CD14-positive monocyte (primary cell): ENCODE measurements around the gene MAGEB5. TPM values are rescaled to one million over a fixed set of nuclear protein-coding genes. Genes with fewer than 3 reads are reported as not detected.

Experiments used
- DNase-seq, 3 donors: peaks; one replicate each; pipeline ENCODE4 v3.0.0-alpha.2; 2011 to 2022
- H2AFZ ChIP-seq: 2 replicates; pipeline ENCODE4 v1.6.0; 2012; ENCODE audit warnings: mild to moderate bottlenecking, low read depth, low read length, inconsistent platforms; ENCODE audit not compliant: insufficient read depth, poor library complexity, severe bottlenecking
- H3K27ac ChIP-seq, 2 donors: 1 replicate in 1 of 2; 2 replicates in 1 of 2; pipeline ENCODE4 v1.5.1; 2012 to 2013; ENCODE audit warnings: low read length in 2 of 2, control low read depth in 1 of 2, inconsistent platforms in 1 of 2, low read depth in 1 of 2, mild to moderate bottlenecking in 1 of 2
- H3K27me3 ChIP-seq, 2 donors: one replicate each; pipeline versions ENCODE4 v1.6.0 to v1.6.1; 2011 to 2013; ENCODE audit warnings: low read length in 2 of 2; ENCODE audit not compliant: control insufficient read depth in 2 of 2, insufficient read depth in 2 of 2
- H3K36me3 ChIP-seq, 2 donors: replicated peaks in 1 of 2; 1 replicate in 1 of 2; 2 replicates in 1 of 2; pipeline versions ENCODE4 v1.5.1 to v1.6.1; 2012 to 2013; ENCODE audit warnings: low read length in 2 of 2, control low read depth in 1 of 2, inconsistent platforms in 1 of 2, mild to moderate bottlenecking in 1 of 2; ENCODE audit not compliant: insufficient read depth in 2 of 2, control insufficient read depth in 1 of 2
- H3K4me1 ChIP-seq, 2 donors: 1 replicate in 1 of 2; 2 replicates in 1 of 2; pipeline versions ENCODE4 v1.5.1 to v1.6.1; 2012 to 2013; ENCODE audit warnings: low read length in 2 of 2, control low read depth in 1 of 2, inconsistent platforms in 1 of 2, mild to moderate bottlenecking in 1 of 2, moderate library complexity in 1 of 2; ENCODE audit not compliant: insufficient read depth in 2 of 2, control insufficient read depth in 1 of 2
- H3K4me2 ChIP-seq: replicated peaks from 2 replicates; pipeline ENCODE3; 2012; ENCODE audit warnings: low read length, moderate library complexity, mild to moderate bottlenecking; ENCODE audit not compliant: poor library complexity, severe bottlenecking; ENCODE audit errors: extremely low read depth
- H3K4me3 ChIP-seq, 3 experiments: fragments of 200-600 bp in 1 of 3; sonication (generic) in 1 of 3; replicated peaks in 1 of 3; 1 replicate in 2 of 3; 2 replicates in 1 of 3; pipeline ENCODE4 v1.5.1; 2011 to 2013; ENCODE audit warnings: low read length in 3 of 3, mild to moderate bottlenecking in 3 of 3, control low read depth in 2 of 3, low read depth in 2 of 3, inconsistent platforms in 1 of 3, moderate library complexity in 1 of 3
- H3K79me2 ChIP-seq: 2 replicates; pipeline ENCODE4 v1.6.0; 2012; ENCODE audit warnings: mild to moderate bottlenecking, control low read depth, inconsistent platforms, low read length, moderate library complexity; ENCODE audit not compliant: insufficient read depth
- H3K9ac ChIP-seq: 2 replicates; pipeline ENCODE4 v1.6.0; 2017; ENCODE audit warnings: low read length, mild to moderate bottlenecking; ENCODE audit not compliant: insufficient read depth, poor library complexity, severe bottlenecking
- H3K9me3 ChIP-seq, 2 donors: replicated peaks in 1 of 2; 1 replicate in 1 of 2; 2 replicates in 1 of 2; pipeline versions ENCODE4 v1.5.1 to v1.6.1; 2012 to 2013; ENCODE audit warnings: low read length in 2 of 2, control low read depth in 1 of 2; ENCODE audit not compliant: control insufficient read depth in 1 of 2, insufficient read depth in 1 of 2
- H4K20me1 ChIP-seq: 2 replicates; pipeline ENCODE4 v1.6.0; 2012; ENCODE audit warnings: mild to moderate bottlenecking, low read length, control low read depth, moderate library complexity; ENCODE audit not compliant: insufficient read depth
- H3K27ac Mint-ChIP-seq, 7 donors: one replicate each; pipeline ENCODE4 v1.8.0; 2020; ENCODE audit warnings: mild to moderate bottlenecking in 7 of 7, mixed read lengths in 7 of 7, moderate library complexity in 6 of 7, inconsistent platforms in 2 of 7
- H3K27me3 Mint-ChIP-seq, 3 donors: one replicate each; pipeline ENCODE4 v1.8.0; 2021 to 2022; ENCODE audit warnings: low read depth in 3 of 3, mild to moderate bottlenecking in 3 of 3, mixed read lengths in 3 of 3, moderate library complexity in 3 of 3, inconsistent platforms in 1 of 3
- H3K36me3 Mint-ChIP-seq, 2 donors: one replicate each; pipeline ENCODE4 v1.8.0; 2020; ENCODE audit warnings: mixed read lengths in 2 of 2, inconsistent platforms in 1 of 2, mild to moderate bottlenecking in 1 of 2
- H3K4me1 Mint-ChIP-seq: one replicate; pipeline ENCODE4 v1.8.0; 2020; ENCODE audit warnings: mild to moderate bottlenecking, mixed read lengths
- H3K4me3 Mint-ChIP-seq, 2 donors: one replicate each; pipeline ENCODE4 v1.8.0; 2020; ENCODE audit warnings: mild to moderate bottlenecking in 2 of 2, mixed read lengths in 2 of 2, moderate library complexity in 1 of 2
- H3K9me3 Mint-ChIP-seq, 7 donors: one replicate each; pipeline ENCODE4 v1.8.0; 2020 to 2022; ENCODE audit warnings: mixed read lengths in 7 of 7, mild to moderate bottlenecking in 6 of 7, moderate library complexity in 6 of 7, inconsistent platforms in 2 of 7
- CTCF ChIP-seq: fragments of 200-600 bp; IDR thresholded peaks from one replicate; pipeline ENCODE4 v1.8.0; 2022; ENCODE audit warnings: antibody characterized with exemption, mild to moderate bottlenecking
- WGBS: methylation state at CpG from one replicate; pipeline ENCODE4 v1.1.5; 2013; ENCODE audit warnings: missing lambda C conversion rate; ENCODE audit not compliant: insufficient coverage; 5-methylcytosine and 5-hydroxymethylcytosine counted together
- intact Hi-C, 2 donors: fragments of 100-400 bp; cut with micrococcal nuclease; formaldehyde crosslinking; loops; one replicate each; pipeline versions ENCODE4 v1.15.0 to v1.15.1; 2023
- polyA minus RNA-seq: library from RNA; depleted of rRNA, polyadenylated mRNA; stranded (reverse); fragments of >200 nt; gene quantifications from 2 replicates; pipeline ENCODE4 v1.2.3, GENCODE V29; 2012
- polyA plus RNA-seq, 3 donors: library from polyadenylated mRNA; depleted of rRNA in 1 of 3; unstranded in 2 of 3; stranded (reverse) in 1 of 3; fragments of 300-500 nt in 2 of 3; fragments of >200 nt in 1 of 3; fragmentation: Illumina TruSeq in 2 of 3; gene quantifications; 1 replicate in 2 of 3; 2 replicates in 1 of 3; pipeline ENCODE4 v1.2.3, GENCODE V29; 2012 to 2021
- total RNA-seq, 12 experiments: library from RNA in 1 of 12; stranded (reverse) in 1 of 12; fragments of 120-200 nt in 1 of 12; gene quantifications; one replicate each; pipeline ENCODE4 v1.2.4 and lab custom pipeline; 2013 to 2026; ENCODE audit warnings: mixed read lengths in 6 of 12, inconsistent platforms in 1 of 12

Gene MAGEB5
- not detected for total RNA-seq (2013)
- not detected for polyA plus RNA-seq
- polyA minus RNA-seq = 0.14 TPM in 1 of 2 replicates, not detected in the other
- 0 to 0.15 (median 0) reads per million in 11 experiments for total RNA-seq (lab: John Stamatoyannopoulos, UW)

GRCh38 chrX:26215869-26216268 lies at the start of gene MAGEB5:
TSS of gene MAGEB5 (plus strand) at chrX:26216169. CDS start at chrX:26217302, 1,133 bp downstream.
- Histone ChIP-seq H4K20me1 (no peaks in the 10 kb centered on the region), H3K9me3 (peaks cover 0 to 9% of the 10 kb centered on the region in 2 donors), H3K4me3 (no peak within 1 kb of the TSS), H3K27me3 (no peaks in the 10 kb centered on the region), H3K79me2 (no peaks in the 10 kb centered on the region), H3K27ac (no peak within 1 kb of the TSS), H3K4me1 (no peaks in the 10 kb centered on the region), H3K4me2 (no peak within 1 kb of the TSS), H2AFZ (no peak within 1 kb of the TSS), H3K9ac (no peak within 1 kb of the TSS), H3K36me3 (no peaks in the 10 kb centered on the region)
- WGBS = 100% methylated on average over 1 of the region's 5 CpGs
- no peak for DNase-seq
- peaks cover 2 to 8% (median 3%) of the 10 kb centered on the region in 7 donors for H3K9me3 Mint-ChIP-seq
- TF ChIP-seq CTCF = no peak
- no peak within 1 kb of the TSS for H3K4me3 Mint-ChIP-seq
- peaks cover 0 to 3% (median 0%) of the 10 kb centered on the region in 3 donors for H3K27me3 Mint-ChIP-seq
- no peak within 1 kb of the TSS for H3K27ac Mint-ChIP-seq
- no peaks in the 10 kb centered on the region for H3K36me3 Mint-ChIP-seq
- no peaks in the 10 kb centered on the region for H3K4me1 Mint-ChIP-seq
- intact Hi-C loops = no loop called here

GRCh38 chrX:26192204-26192603 lies 23.8 kb upstream of the MAGEB5 start, which contains the start of gene MAGEB6:
TSS of gene MAGEB6 (plus strand) at chrX:26192440. CDS start at chrX:26193847, 1,407 bp downstream.
- no peak within 1 kb of the TSS for H2AFZ ChIP-seq
- no peaks in the 10 kb centered on the region for H3K4me1 ChIP-seq
- no peaks in the 10 kb centered on the region for H3K36me3 ChIP-seq
- H3K27me3 ChIP-seq = no peaks in the 10 kb centered on the region
- intact Hi-C loops = no loop called here
- no peak for DNase-seq
- Mint-ChIP-seq H3K36me3 (no peaks in the 10 kb centered on the region), H3K4me1 (no peaks in the 10 kb centered on the region), H3K27me3 (peaks cover 0 to under 1% (median 0%) of the 10 kb centered on the region in 3 donors), H3K27ac (peak within 1 kb of the TSS in 1 of 7 donors; percentile 32), H3K9me3 (peaks cover 0 to 23% (median 6%) of the 10 kb centered on the region in 7 donors), H3K4me3 (no peak within 1 kb of the TSS)
- H3K27ac ChIP-seq = no peak within 1 kb of the TSS
- no peak for TF ChIP-seq CTCF
- H3K4me3 ChIP-seq = no peak within 1 kb of the TSS
- no peak within 1 kb of the TSS for H3K4me2 ChIP-seq
- WGBS = 78% methylated on average over 5 of the region's 17 CpGs
- H3K9ac ChIP-seq = no peak within 1 kb of the TSS
- H3K9me3 ChIP-seq = peaks cover 9 to 26% of the 10 kb centered on the region in 2 donors
- H3K79me2 ChIP-seq = no peaks in the 10 kb centered on the region
- no peaks in the 10 kb centered on the region for H4K20me1 ChIP-seq
